ENCODE results near the gene UST. TPM values are rescaled to one million over a fixed set of nuclear protein-coding genes. Genes with fewer than 3 reads are reported as not detected.

UST gene
- total and polyA plus RNA-seq, 4 donors = 0.24 to 2.7 (median 0.87) TPM

GRCh38 chr6:149087898-149088297 is 341.1 kb downstream of the UST start:
- no peak for DNase-seq (ENCODE audit: low spot score)
- Histone ChIP-seq H3K4me1 (ENCODE audit: control insufficient read depth in 4 of 4, insufficient read depth in 4 of 4, low read length in 3 of 4) (no peaks in the 10 kb centered on the region), H3K9ac (ENCODE audit: low read depth in 1 of 2, low read length in 2 of 2) (no peak overlapping the region), H3K27me3 (ENCODE audit: control insufficient read depth in 4 of 4, insufficient read depth in 4 of 4, low read length in 3 of 4) (no peaks in the 10 kb centered on the region), H3K9me3 (ENCODE audit: control insufficient read depth in 4 of 4, low read length in 3 of 4) (no peaks in the 10 kb centered on the region), H3K4me3 (ENCODE audit: low read depth in 1 of 3, low read length in 3 of 3) (no peak overlapping the region), H3K36me3 (ENCODE audit: control insufficient read depth in 4 of 4, insufficient read depth in 3 of 4, low read depth in 1 of 4, low read length in 3 of 4) (no peaks in the 10 kb centered on the region), H3K27ac (ENCODE audit: low read depth in 1 of 2, low read length in 2 of 2) (no peak overlapping the region)
- 90% methylated on average over 6 of the region's 6 CpGs for WGBS
- TF ChIP-seq SP1 (IDR thresholded peaks at IDR 0.05) (no peak), RAD21 (IDR thresholded peaks at IDR 0.05) (no peak), FOXA1 (IDR thresholded peaks at IDR 0.05) (no peak), CTCF (IDR thresholded peaks at IDR 0.05; ENCODE audit: low read depth, low read length, missing input control) (no peak), REST (IDR thresholded peaks at IDR 0.05) (no peak), HNF4G (IDR thresholded peaks at IDR 0.05) (no peak), ZBTB33 (IDR thresholded peaks at IDR 0.05) (no peak), HNF4A (conservative IDR thresholded peaks at IDR 0.05) (no peak), RXRA (IDR thresholded peaks at IDR 0.05) (no peak), EGR1 (IDR thresholded peaks at IDR 0.05; ENCODE audit: low read depth in 2 of 2) (no peak), YY1 (IDR thresholded peaks at IDR 0.05) (no peak), FOXA2 (IDR thresholded peaks at IDR 0.05) (no peak), MAX (IDR thresholded peaks at IDR 0.05) (no peak), TAF1 (conservative IDR thresholded peaks at IDR 0.05) (no peak), JUND (IDR thresholded peaks at IDR 0.05) (no peak), GABPA (IDR thresholded peaks at IDR 0.05 in 1 of 2, conservative IDR thresholded peaks at IDR 0.05 in 1 of 2) (no peak), ATF3 (IDR thresholded peaks at IDR 0.05) (no peak), NR2F2 (IDR thresholded peaks at IDR 0.05) (no peak)
